HepG2 (cell line): Measurements from ENCODE around the gene METTL23. TPM values are rescaled to one million over a fixed set of nuclear protein-coding genes. Genes with fewer than 3 reads are reported as not detected.

Source experiments
- CCAR2 ChIP-seq: fragments of 200-400 bp; formaldehyde crosslinking; optimal IDR thresholded peaks from 2 replicates; pipeline ENCODE3; 2018; ENCODE audit warnings: low read depth, mild to moderate bottlenecking, low read length, moderate library complexity
- CCDC6 ChIP-seq: sonication (generic); formaldehyde crosslinking; IDR thresholded peaks from 2 replicates; pipeline ENCODE4 v1.8.1; 2022; ENCODE audit warnings: mild to moderate bottlenecking, missing genetic modification reagents, moderate library complexity
- ETV5 ChIP-seq: IDR thresholded peaks from 2 replicates; pipeline ENCODE4 v1.6.1; 2018; ENCODE audit warnings: missing biosample characterization, missing genetic modification reagents, inconsistent platforms, borderline replicate concordance
- ETV6 ChIP-seq: sonication (generic); formaldehyde crosslinking; conservative IDR thresholded peaks from 2 replicates; pipeline ENCODE4 v1.4.0; 2020; ENCODE audit warnings: missing genetic modification reagents
- FOXA3 ChIP-seq: IDR thresholded peaks from 2 replicates; pipeline ENCODE4 v1.6.1; 2016; ENCODE audit warnings: missing genetic modification reagents, missing compliant biosample characterization
- FOXP1 ChIP-seq, 2 experiments: fragments of 450-650 bp in 1 of 2; IDR thresholded peaks; 2 replicates each; pipeline ENCODE4 v1.6.1; 2017 to 2018; ENCODE audit warnings: antibody characterized with exemption in 1 of 2
- MAFF ChIP-seq: IDR thresholded peaks from 2 replicates; pipeline ENCODE4 v1.6.1; 2011; ENCODE audit warnings: low read depth, low read length, improper control_type of control experiment
- MED1 ChIP-seq: sonication (generic); formaldehyde crosslinking; IDR thresholded peaks from 2 replicates; pipeline ENCODE4 v1.4.0; 2020; ENCODE audit warnings: missing genetic modification reagents
- MLLT10 ChIP-seq: sonication (generic); formaldehyde crosslinking; IDR thresholded peaks from 2 replicates; pipeline ENCODE4 v1.4.0; 2020; ENCODE audit warnings: missing genetic modification reagents
- NPAS2 ChIP-seq: sonication (generic); formaldehyde crosslinking; IDR thresholded peaks from 2 replicates; pipeline ENCODE4 v1.8.0; 2022; ENCODE audit warnings: mild to moderate bottlenecking, missing genetic modification reagents, borderline replicate concordance
- NR1H2 ChIP-seq: sonication (generic); formaldehyde crosslinking; IDR thresholded peaks from 2 replicates; pipeline ENCODE4 v1.8.1; 2022; ENCODE audit warnings: low read depth, missing genetic modification reagents, borderline replicate concordance
- PHF8 ChIP-seq: sonication (generic); formaldehyde crosslinking; IDR thresholded peaks from 2 replicates; pipeline ENCODE4 v1.5.0; 2020; ENCODE audit warnings: missing genetic modification reagents
- TBX2 ChIP-seq: sonication (generic); formaldehyde crosslinking; IDR thresholded peaks from 2 replicates; pipeline ENCODE4 v1.5.0; 2020; ENCODE audit warnings: missing genetic modification reagents, mild to moderate bottlenecking, borderline replicate concordance
- ZC3H13 ChIP-seq: sonication (generic); formaldehyde crosslinking; IDR thresholded peaks from 2 replicates; pipeline ENCODE4 v1.8.1; 2023; ENCODE audit warnings: mild to moderate bottlenecking, missing genetic modification reagents, moderate library complexity
- ZFAT ChIP-seq: sonication (generic); formaldehyde crosslinking; conservative IDR thresholded peaks from 2 replicates; pipeline ENCODE4 v1.8.1; 2023; ENCODE audit warnings: missing genetic modification reagents, inconsistent platforms
- ZNF136 ChIP-seq: sonication (generic); formaldehyde crosslinking; IDR thresholded peaks from 2 replicates; pipeline ENCODE4 v1.8.1; 2022; ENCODE audit warnings: low read depth, mild to moderate bottlenecking, moderate library complexity, missing genetic modification reagents
- ZNF331 ChIP-seq: sonication (generic); formaldehyde crosslinking; IDR thresholded peaks from 2 replicates; pipeline ENCODE4 v1.4.0; 2020; ENCODE audit warnings: missing genetic modification reagents
- ZNF546 ChIP-seq: sonication (generic); formaldehyde crosslinking; conservative IDR thresholded peaks from 2 replicates; pipeline ENCODE4 v1.8.1; 2023; ENCODE audit warnings: mild to moderate bottlenecking, missing genetic modification reagents
- ZNF678 ChIP-seq: sonication (generic); formaldehyde crosslinking; IDR thresholded peaks from 2 replicates; pipeline ENCODE4 v1.4.0; 2020; ENCODE audit warnings: mild to moderate bottlenecking, missing genetic modification reagents
- ZNF737 ChIP-seq: sonication (generic); formaldehyde crosslinking; IDR thresholded peaks from 2 replicates; pipeline ENCODE4 v1.5.0; 2020; ENCODE audit warnings: missing genetic modification reagents, mild to moderate bottlenecking, borderline replicate concordance
- polyA plus RNA-seq, 8 experiments: library from polyadenylated mRNA; depleted of rRNA in 3 of 8; stranded (reverse) in 7 of 8; unstranded in 1 of 8; fragments of >200 nt; fragmentation: Illumina TruSeq in 4 of 8; extraction: Trizol in 4 of 8; gene quantifications; 2 replicates each; pipeline versions ENCODE4 v1.2.1 to v1.2.3, GENCODE V29; 2011 to 2016; ENCODE audit warnings: low read depth in 4 of 8, missing spikeins in 1 of 8, mixed read lengths in 1 of 8; ENCODE audit not compliant: insufficient read depth in 1 of 8
- total RNA-seq, 5 experiments: library from RNA; depleted of rRNA; stranded (reverse); fragments of >200 nt; fragmentation: Illumina TruSeq; extraction: Trizol; gene quantifications; 2 replicates each; pipeline ENCODE4 v1.2.3, GENCODE V29; 2016; ENCODE audit warnings: low read depth in 1 of 5
- TF ChIP-seq, protein P1 (sequence below): sonication (generic); formaldehyde crosslinking; IDR thresholded peaks from 2 replicates; pipeline ENCODE4 v1.5.1; 2020; ENCODE audit warnings: missing genetic modification reagents, mild to moderate bottlenecking, borderline replicate concordance
- TF ChIP-seq, protein P2 (sequence below): sonication (generic); formaldehyde crosslinking; IDR thresholded peaks from 2 replicates; pipeline ENCODE4 v1.4.0; 2020; ENCODE audit warnings: missing genetic modification reagents, borderline replicate concordance
- TF ChIP-seq, protein P3 (sequence below): sonication (generic); formaldehyde crosslinking; conservative IDR thresholded peaks from 2 replicates; pipeline ENCODE4 v1.5.0; 2020; ENCODE audit warnings: missing genetic modification reagents

METTL23 gene
- total and polyA plus RNA-seq, 2 of the 13 experiments (the other 11 are each of a cell fraction or from before 2014, with no cell fraction given), result 39.9 to 104 TPM

DNA sequence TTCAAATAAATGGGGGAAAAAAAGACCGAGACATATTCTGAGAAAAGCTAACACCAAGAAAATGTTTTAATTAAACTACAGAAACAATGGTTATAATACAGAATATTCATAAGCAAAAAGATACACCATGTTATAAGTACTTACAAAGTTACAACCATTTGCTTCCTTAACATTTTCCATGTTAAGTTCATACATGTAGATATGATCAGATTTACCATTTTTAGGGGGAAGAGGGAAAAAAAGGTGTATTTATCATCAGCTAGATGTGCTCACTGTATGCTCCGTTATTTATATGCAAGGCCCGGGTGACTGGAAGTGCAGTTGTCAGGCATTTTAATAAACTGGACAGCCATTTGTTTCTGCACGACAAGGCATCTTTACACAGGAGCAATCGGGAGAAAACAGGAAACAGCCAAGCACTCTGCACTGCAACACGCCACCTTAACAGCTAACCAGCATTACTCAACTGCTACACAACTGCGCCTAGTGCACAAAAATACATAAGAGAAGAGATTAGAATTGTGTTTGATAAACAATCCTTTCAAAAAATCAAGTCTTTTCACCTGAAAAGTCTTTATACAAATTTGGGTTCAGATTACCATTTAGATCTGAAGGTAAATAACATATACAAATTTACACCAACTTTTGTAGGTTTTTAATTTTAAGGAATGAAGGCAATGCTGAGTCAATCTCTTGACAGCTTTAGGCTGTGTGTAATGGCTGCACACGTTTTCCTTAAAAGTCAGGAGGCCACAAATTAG, 7.6 kb downstream of the METTL23 start (continued):
- TF ChIP-seq, protein P1, sequence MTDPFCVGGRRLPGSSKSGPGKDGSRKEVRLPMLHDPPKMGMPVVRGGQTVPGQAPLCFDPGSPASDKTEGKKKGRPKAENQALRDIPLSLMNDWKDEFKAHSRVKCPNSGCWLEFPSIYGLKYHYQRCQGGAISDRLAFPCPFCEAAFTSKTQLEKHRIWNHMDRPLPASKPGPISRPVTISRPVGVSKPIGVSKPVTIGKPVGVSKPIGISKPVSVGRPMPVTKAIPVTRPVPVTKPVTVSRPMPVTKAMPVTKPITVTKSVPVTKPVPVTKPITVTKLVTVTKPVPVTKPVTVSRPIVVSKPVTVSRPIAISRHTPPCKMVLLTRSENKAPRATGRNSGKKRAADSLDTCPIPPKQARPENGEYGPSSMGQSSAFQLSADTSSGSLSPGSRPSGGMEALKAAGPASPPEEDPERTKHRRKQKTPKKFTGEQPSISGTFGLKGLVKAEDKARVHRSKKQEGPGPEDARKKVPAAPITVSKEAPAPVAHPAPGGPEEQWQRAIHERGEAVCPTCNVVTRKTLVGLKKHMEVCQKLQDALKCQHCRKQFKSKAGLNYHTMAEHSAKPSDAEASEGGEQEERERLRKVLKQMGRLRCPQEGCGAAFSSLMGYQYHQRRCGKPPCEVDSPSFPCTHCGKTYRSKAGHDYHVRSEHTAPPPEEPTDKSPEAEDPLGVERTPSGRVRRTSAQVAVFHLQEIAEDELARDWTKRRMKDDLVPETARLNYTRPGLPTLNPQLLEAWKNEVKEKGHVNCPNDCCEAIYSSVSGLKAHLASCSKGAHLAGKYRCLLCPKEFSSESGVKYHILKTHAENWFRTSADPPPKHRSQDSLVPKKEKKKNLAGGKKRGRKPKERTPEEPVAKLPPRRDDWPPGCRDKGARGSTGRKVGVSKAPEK (CRISPR knock-in tag), result no peak
- TF ChIP-seq MLLT10 (CRISPR knock-in tag) (no peak), MED1 (CRISPR knock-in tag) (0 out of 2 replicates have a peak, but pooled peaks have one; percentile 17), ETV6 (CRISPR knock-in tag) (no peak), ZNF678 (CRISPR knock-in tag) (no peak), CCAR2 (no peak), ZNF737 (CRISPR knock-in tag) (no peak), CCDC6 (CRISPR knock-in tag) (peak; percentile 45; the same call in 1 of the 2 replicates), NR1H2 (CRISPR knock-in tag) (no peak), ZFAT (CRISPR knock-in tag) (no peak), PHF8 (CRISPR knock-in tag) (no peak), ZNF546 (CRISPR knock-in tag) (no peak), ZC3H13 (CRISPR knock-in tag) (no peak), FOXA3 (CRISPR knock-in tag) (no peak), ZNF331 (CRISPR knock-in tag) (no peak), ETV5 (CRISPR knock-in tag) (no peak), TBX2 (CRISPR knock-in tag) (no peak), ZNF136 (no peak), FOXP1 (IDR thresholded peaks at IDR 0.05) (no peak), FOXP1 (CRISPR knock-in tag; IDR thresholded peaks at IDR 0.05) (no peak), MAFF (no peak), NPAS2 (CRISPR knock-in tag) (no peak)
- TF ChIP-seq, protein P2, sequence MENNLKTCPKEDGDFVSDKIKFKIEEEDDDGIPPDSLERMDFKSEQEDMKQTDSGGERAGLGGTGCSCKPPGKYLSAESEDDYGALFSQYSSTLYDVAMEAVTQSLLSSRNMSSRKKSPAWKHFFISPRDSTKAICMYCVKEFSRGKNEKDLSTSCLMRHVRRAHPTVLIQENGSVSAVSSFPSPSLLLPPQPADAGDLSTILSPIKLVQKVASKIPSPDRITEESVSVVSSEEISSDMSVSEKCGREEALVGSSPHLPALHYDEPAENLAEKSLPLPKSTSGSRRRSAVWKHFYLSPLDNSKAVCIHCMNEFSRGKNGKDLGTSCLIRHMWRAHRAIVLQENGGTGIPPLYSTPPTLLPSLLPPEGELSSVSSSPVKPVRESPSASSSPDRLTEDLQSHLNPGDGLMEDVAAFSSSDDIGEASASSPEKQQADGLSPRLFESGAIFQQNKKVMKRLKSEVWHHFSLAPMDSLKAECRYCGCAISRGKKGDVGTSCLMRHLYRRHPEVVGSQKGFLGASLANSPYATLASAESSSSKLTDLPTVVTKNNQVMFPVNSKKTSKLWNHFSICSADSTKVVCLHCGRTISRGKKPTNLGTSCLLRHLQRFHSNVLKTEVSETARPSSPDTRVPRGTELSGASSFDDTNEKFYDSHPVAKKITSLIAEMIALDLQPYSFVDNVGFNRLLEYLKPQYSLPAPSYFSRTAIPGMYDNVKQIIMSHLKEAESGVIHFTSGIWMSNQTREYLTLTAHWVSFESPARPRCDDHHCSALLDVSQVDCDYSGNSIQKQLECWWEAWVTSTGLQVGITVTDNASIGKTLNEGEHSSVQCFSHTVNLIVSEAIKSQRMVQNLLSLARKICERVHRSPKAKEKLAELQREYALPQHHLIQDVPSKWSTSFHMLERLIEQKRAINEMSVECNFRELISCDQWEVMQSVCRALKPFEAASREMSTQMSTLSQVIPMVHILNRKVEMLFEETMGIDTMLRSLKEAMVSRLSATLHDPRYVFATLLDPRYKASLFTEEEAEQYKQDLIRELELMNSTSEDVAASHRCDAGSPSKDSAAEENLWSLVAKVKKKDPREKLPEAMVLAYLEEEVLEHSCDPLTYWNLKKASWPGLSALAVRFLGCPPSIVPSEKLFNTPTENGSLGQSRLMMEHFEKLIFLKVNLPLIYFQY (CRISPR knock-in tag), result no peak
- TF ChIP-seq, protein P3, sequence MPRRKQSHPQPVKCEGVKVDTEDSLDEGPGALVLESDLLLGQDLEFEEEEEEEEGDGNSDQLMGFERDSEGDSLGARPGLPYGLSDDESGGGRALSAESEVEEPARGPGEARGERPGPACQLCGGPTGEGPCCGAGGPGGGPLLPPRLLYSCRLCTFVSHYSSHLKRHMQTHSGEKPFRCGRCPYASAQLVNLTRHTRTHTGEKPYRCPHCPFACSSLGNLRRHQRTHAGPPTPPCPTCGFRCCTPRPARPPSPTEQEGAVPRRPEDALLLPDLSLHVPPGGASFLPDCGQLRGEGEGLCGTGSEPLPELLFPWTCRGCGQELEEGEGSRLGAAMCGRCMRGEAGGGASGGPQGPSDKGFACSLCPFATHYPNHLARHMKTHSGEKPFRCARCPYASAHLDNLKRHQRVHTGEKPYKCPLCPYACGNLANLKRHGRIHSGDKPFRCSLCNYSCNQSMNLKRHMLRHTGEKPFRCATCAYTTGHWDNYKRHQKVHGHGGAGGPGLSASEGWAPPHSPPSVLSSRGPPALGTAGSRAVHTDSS, result no peak
